Fibroblast of lung (primary cell): ENCODE data around the gene PCSK9. TPM values are rescaled to one million over a fixed set of nuclear protein-coding genes. Genes with fewer than 3 reads are reported as not detected.

Experiments
- DNase-seq, 2 donors: peaks; one replicate each; pipeline versions ENCODE4 v3.0.0 to v3.0.0-alpha.2; 2010; ENCODE audit warnings: low read depth in 2 of 2
- H2AFZ ChIP-seq: 2 replicates; pipeline ENCODE4 v1.5.1; 2012; ENCODE audit warnings: low read length, control low read depth, inconsistent platforms
- H3K27ac ChIP-seq: 2 replicates; pipeline ENCODE4 v1.5.1; 2011; ENCODE audit warnings: low read length, control low read depth; ENCODE audit not compliant: insufficient read depth
- H3K27me3 ChIP-seq: 2 replicates; pipeline ENCODE4 v1.5.1; 2011; ENCODE audit warnings: mild to moderate bottlenecking, low read length; ENCODE audit not compliant: control insufficient read depth, insufficient read depth
- H3K36me3 ChIP-seq: 2 replicates; pipeline ENCODE4 v1.5.1; 2011; ENCODE audit warnings: low read length; ENCODE audit not compliant: control insufficient read depth, insufficient read depth
- H3K4me1 ChIP-seq: 2 replicates; pipeline ENCODE4 v1.5.1; 2011; ENCODE audit warnings: low read length; ENCODE audit not compliant: control insufficient read depth, insufficient read depth; ENCODE audit errors: extremely low read depth
- H3K4me2 ChIP-seq: 2 replicates; pipeline ENCODE4 v1.5.1; 2011; ENCODE audit warnings: low read length, control low read depth; ENCODE audit not compliant: insufficient read depth; ENCODE audit errors: extremely low read depth
- H3K4me3 ChIP-seq, 4 experiments: fragments of 200-600 bp in 1 of 4; sonication (generic) in 1 of 4; replicated peaks in 1 of 4; 2 replicates each; pipeline ENCODE4 v1.5.1; 2011 to 2016; ENCODE audit warnings: low read length in 4 of 4, low read depth in 3 of 4, mild to moderate bottlenecking in 3 of 4, control low read depth in 2 of 4, inconsistent platforms in 1 of 4, mixed read lengths in 1 of 4; ENCODE audit not compliant: insufficient read depth in 1 of 4; ENCODE audit errors: control extremely low read depth in 1 of 4
- H3K79me2 ChIP-seq: 2 replicates; pipeline ENCODE4 v1.5.1; 2012; ENCODE audit warnings: mild to moderate bottlenecking, low read length, inconsistent platforms; ENCODE audit not compliant: control insufficient read depth, insufficient read depth
- H3K9ac ChIP-seq: 2 replicates; pipeline ENCODE4 v1.5.1; 2011; ENCODE audit warnings: mild to moderate bottlenecking, low read length, control low read depth; ENCODE audit not compliant: insufficient read depth
- H3K9me3 ChIP-seq: 2 replicates; pipeline ENCODE4 v1.5.1; 2012; ENCODE audit warnings: low read depth, low read length; ENCODE audit not compliant: control insufficient read depth, insufficient read depth
- H4K20me1 ChIP-seq: 2 replicates; pipeline ENCODE4 v1.5.1; 2011; ENCODE audit warnings: low read length; ENCODE audit not compliant: control insufficient read depth, insufficient read depth; ENCODE audit errors: extremely low read depth
- EZH2 ChIP-seq: IDR thresholded peaks from 2 replicates; pipeline ENCODE4 v1.5.1; 2012; ENCODE audit warnings: low read length, control low read depth, mild to moderate bottlenecking; ENCODE audit errors: missing control alignments
- polyA plus RNA-seq, 2 donors: library from polyadenylated mRNA; depleted of rRNA in 1 of 2; stranded (reverse) in 1 of 2; unstranded in 1 of 2; fragments of >200 nt; gene quantifications; 2 replicates each; pipeline ENCODE4 v1.2.1, GENCODE V29; 2011 to 2012; ENCODE audit warnings: missing spikeins in 1 of 2
- total RNA-seq: library from RNA; depleted of rRNA; stranded (reverse); fragments of >200 nt; gene quantifications from 2 replicates; pipeline ENCODE4 v1.2.1, GENCODE V29; 2014
- TF ChIP-seq, protein P1 (sequence below), 2 donors: IDR thresholded peaks in 1 of 2; conservative IDR thresholded peaks in 1 of 2; 1 replicate in 1 of 2; 2 replicates in 1 of 2; pipeline ENCODE4 v1.5.1; 2011 to 2012; ENCODE audit warnings: low read length in 2 of 2, control low read depth in 1 of 2, inconsistent platforms in 1 of 2, low read depth in 1 of 2, mild to moderate bottlenecking in 1 of 2

Gene PCSK9
- total and polyA plus RNA-seq, 2 donors (not counting 1 experiment from before 2014, with no cell fraction given), result 0.70 to 2.0 TPM

DNA sequence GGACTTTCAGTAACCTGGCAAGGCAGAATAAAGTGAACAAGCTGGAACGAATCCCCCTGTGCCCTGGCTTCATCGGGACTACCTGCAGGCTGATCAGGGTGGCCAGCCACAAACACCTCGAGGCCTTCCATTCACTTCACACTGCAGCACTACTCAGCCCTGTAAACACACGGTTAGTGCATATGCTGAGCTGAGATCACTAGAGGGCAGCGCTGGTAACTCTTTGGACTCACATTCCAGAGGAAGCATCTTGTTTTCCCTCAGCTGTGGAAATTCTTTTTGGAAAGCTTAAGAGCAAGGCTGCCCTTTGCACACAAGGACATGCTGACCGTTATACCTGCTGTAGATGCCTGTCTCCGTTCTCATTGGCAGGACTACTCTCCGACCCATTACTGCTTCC is 32.1 kb downstream of the PCSK9 start:
- Histone ChIP-seq H3K4me3 (no peak overlapping the region), H3K36me3 (peaks cover 21% of the 10 kb centered on the region), H3K9me3 (no peaks in the 10 kb centered on the region), H4K20me1 (no peaks in the 10 kb centered on the region), H3K79me2 (no peaks in the 10 kb centered on the region), H3K27me3 (no peaks in the 10 kb centered on the region), H3K4me2 (no peak overlapping the region), H3K27ac (no peak overlapping the region), H3K4me1 (no peaks in the 10 kb centered on the region), H2AFZ (no peak overlapping the region), H3K9ac (no peak overlapping the region)
- TF ChIP-seq, protein P1, sequence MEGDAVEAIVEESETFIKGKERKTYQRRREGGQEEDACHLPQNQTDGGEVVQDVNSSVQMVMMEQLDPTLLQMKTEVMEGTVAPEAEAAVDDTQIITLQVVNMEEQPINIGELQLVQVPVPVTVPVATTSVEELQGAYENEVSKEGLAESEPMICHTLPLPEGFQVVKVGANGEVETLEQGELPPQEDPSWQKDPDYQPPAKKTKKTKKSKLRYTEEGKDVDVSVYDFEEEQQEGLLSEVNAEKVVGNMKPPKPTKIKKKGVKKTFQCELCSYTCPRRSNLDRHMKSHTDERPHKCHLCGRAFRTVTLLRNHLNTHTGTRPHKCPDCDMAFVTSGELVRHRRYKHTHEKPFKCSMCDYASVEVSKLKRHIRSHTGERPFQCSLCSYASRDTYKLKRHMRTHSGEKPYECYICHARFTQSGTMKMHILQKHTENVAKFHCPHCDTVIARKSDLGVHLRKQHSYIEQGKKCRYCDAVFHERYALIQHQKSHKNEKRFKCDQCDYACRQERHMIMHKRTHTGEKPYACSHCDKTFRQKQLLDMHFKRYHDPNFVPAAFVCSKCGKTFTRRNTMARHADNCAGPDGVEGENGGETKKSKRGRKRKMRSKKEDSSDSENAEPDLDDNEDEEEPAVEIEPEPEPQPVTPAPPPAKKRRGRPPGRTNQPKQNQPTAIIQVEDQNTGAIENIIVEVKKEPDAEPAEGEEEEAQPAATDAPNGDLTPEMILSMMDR (conservative IDR thresholded peaks at IDR 0.05 in 1 of 2, IDR thresholded peaks at IDR 0.05 in 1 of 2; ENCODE audit: low read depth in 1 of 2, low read length in 2 of 2), result peak; percentile 51 to 66
- TF ChIP-seq EZH2, result no peak
- DNase-seq, result peak; percentile 47 to 64

DNA sequence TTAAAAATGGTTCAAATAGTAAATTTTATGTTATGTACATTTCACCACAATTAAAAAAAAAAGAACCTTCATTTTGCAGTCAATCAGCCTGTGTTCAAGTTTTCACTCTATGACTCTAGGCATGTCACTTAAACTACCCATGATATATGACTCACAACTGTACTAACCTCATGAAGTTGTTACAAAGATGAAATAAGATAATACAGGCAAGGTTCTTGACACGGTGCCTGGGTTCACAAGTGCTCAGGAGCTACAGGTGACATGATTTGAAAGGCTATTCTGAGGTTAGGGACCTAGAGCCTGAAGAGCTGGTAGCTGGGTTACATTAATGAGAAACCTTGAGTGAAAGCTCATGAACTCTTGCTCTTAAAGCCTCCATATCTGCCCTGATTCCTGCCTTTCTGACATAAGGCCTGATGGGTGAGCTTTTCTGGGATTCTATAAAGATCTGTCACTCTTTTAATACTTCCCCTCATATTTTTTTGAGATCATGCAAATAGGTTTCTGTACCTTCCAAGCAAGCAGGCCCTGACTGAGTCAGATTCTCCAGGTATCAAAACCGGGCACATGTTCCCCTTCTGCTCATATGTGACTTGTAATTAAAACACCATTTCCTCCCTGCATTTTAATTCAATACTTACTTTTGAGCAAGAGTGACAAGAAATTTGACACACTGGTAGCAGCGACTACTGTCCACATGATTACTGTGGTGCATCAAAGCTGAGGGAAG is 34.0 kb downstream of the PCSK9 start:
- H3K27ac ChIP-seq, result no peak overlapping the region
- no peak overlapping the region for H2AFZ ChIP-seq
- no peak overlapping the region for H3K4me2 ChIP-seq
- no peak overlapping the region for H3K4me3 ChIP-seq
- no peak for TF ChIP-seq EZH2
- TF ChIP-seq, protein P1 (conservative IDR thresholded peaks at IDR 0.05 in 1 of 2, IDR thresholded peaks at IDR 0.05 in 1 of 2; ENCODE audit: low read depth in 1 of 2, low read length in 2 of 2), result no peak
- peaks cover 17% of the 10 kb centered on the region for H3K36me3 ChIP-seq
- no peak for DNase-seq
- H3K9ac ChIP-seq, result no peak overlapping the region
- H3K79me2 ChIP-seq, result no peaks in the 10 kb centered on the region
- no peaks in the 10 kb centered on the region for H3K27me3 ChIP-seq
- H4K20me1 ChIP-seq, result no peaks in the 10 kb centered on the region
- no peaks in the 10 kb centered on the region for H3K9me3 ChIP-seq
- no peaks in the 10 kb centered on the region for H3K4me1 ChIP-seq

DNA sequence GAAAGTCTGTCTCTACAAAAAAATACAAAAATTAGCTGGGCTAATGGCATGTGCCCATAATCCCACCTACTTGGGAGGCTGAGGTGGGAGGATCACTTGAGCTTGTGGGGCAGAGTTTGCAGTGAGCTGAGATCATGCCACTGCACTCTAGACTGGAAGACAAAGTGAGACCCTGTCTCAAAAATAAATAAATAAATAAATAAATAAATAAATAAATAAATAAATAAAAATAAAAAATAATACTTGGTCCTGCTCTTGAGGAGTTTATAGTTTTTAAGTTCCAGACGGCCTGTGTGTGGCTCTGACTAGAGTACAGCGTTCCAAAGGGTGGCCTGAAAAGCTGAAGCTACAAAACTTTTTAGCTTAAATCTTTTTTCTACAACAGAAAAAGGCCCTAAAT is 35.1 kb downstream of the PCSK9 start:
- no peaks in the 10 kb centered on the region for H3K9me3 ChIP-seq
- H3K79me2 ChIP-seq, result no peaks in the 10 kb centered on the region
- no peaks in the 10 kb centered on the region for H3K4me1 ChIP-seq
- no peak overlapping the region for H2AFZ ChIP-seq
- H3K27me3 ChIP-seq, result no peaks in the 10 kb centered on the region
- H3K4me3 ChIP-seq, result no peak overlapping the region
- H3K36me3 ChIP-seq, result peaks cover 13% of the 10 kb centered on the region
- no peaks in the 10 kb centered on the region for H4K20me1 ChIP-seq
- TF ChIP-seq EZH2, result no peak
- TF ChIP-seq, protein P1 (conservative IDR thresholded peaks at IDR 0.05 in 1 of 2, IDR thresholded peaks at IDR 0.05 in 1 of 2; ENCODE audit: low read depth in 1 of 2, low read length in 2 of 2), result no peak
- H3K9ac ChIP-seq, result no peak overlapping the region
- no peak for DNase-seq
- no peak overlapping the region for H3K4me2 ChIP-seq
- no peak overlapping the region for H3K27ac ChIP-seq
